ENCODE measurements around the gene ATP2C2.
"Not testable (repeated sequence)": the region's sequence is repeated elsewhere in the genome, so short reads cannot be mapped to it uniquely, and the experiment has no call there.

The ATP2C2 gene

DNA sequence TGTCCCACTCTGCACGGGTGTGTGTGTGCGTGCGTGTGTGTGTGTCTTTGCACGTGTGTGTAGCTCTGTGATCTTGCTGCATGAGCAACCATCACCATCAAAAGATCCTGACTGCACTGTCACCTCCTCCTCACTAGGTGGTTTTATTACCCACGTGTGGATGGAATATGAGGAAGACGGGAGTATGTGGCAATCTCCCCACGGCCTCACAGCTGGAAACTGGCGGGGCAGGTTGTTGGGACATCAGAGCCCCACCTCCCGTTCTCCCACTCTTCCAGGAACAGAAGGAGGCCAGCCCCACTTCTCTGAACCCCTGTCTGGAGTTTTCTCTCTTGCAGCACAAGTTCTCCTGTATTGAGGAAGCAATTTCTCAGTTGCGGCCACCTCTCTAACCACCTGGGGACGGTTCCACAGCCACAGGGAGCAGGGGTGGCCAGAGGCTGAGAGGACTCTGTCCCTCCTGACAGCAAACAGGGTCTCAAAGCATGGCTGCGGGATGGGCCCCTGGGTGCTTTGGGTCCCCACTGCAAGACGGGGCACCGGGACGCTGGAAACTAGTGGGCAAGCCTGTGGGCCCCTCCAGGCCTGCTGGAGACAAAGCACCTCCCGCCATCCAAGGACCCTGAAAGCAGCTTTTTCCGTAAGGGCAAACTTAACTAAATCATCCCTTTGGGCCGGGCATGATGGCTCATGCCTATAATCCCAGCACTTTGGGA lies 27.9 kb upstream of the ATP2C2 start:
- no peak for DNase-seq

DNA sequence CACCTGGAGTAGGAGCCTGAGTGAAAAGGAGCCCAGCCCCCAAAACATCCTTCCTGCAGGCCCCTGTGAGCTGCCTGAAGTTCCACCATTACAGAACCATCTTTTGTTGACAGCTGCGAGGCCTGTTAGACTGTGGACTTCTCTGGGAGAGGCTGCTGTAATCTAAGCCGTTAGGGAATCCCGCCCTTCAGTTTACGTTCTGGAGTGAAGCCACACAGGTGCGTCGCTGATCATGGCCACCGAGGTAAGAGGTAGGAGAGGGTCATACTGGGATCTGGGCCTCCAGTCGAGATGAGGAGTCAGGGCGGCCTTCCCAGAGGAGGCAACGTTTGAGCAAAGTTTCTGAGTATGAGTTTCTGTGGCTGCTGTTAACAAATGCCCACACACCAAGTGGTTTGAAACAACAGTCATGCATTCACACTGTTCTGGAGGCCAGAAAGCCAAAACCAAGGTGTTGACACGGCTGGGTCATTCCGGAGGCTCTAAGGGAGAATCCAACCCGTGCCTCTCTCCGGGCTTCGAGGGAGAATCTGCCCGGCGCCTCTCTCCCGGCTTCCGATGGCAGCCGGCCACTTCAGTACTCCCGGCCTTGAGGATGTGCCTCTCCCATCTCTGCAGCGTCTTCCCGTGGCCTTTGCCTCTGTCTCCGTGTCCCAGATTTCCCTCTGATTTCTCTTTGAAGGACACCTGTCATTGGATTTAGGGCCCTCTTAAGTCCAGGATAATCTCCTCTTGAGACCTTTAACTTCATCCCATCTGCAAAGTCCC lies 26.6 kb upstream of the ATP2C2 start:
- DNase-seq = no peak

DNA sequence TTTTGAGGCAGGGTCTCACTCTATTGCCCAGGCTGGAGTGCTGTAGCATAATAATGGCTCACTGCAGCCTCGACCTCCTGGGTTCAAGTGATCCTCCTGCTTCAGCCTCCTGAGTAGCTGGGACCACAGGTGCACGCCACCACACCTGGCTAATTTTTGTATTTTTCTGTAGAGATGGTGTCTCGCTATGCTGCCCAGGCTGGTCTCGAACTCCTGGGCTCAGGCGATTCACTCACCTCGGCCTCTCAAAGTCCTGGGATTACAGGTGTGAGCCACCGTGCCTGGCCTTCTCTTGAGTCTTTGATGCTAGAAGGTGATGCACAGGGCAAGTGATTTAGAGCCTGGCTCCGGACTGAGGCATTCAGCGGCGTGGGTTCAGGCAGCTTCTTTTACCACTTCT lies 24.5 kb upstream of the ATP2C2 start:
- DNase-seq = not testable (repeated sequence)

DNA sequence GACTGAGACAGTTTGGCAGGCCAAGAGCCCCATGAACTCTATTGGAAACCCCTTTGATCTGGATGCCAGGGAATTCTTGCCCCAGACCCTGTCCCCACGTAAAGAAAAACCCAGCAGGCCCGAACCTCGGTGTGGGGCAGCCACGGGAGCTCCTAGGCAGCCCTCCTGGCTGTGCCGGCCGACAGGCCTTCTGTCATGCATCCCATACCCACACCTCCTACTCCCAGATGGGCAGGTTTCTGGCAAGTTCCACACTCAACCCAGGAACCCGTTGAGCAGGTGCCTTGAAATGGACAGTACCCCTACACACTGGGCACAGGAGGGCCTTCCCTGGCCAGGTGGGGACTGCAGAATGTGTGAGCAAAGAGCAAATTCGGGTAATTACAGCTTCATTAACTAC lies 23.6 kb upstream of the ATP2C2 start:
- no peak for DNase-seq

DNA sequence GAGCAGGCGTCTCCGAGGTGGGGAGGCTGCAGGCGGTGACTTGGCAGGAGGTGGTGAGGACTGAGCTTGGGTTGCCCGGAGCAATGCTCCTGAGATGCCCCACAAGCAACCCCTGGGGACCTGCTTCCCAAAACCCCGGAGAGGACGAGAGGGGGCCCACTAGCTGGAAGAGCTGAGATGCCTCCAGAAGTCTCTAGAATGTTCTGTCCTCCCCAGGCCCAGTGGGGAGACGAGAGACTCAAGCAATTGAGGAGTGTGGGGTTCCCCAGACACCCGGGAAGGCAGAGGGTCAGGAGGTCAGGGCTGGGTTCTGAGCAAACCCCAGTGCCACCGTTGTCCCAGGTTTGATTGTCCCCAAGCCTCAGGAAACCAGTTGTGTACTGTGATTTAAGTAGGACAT lies 21.2 kb upstream of the ATP2C2 start:
- no peak for DNase-seq

DNA sequence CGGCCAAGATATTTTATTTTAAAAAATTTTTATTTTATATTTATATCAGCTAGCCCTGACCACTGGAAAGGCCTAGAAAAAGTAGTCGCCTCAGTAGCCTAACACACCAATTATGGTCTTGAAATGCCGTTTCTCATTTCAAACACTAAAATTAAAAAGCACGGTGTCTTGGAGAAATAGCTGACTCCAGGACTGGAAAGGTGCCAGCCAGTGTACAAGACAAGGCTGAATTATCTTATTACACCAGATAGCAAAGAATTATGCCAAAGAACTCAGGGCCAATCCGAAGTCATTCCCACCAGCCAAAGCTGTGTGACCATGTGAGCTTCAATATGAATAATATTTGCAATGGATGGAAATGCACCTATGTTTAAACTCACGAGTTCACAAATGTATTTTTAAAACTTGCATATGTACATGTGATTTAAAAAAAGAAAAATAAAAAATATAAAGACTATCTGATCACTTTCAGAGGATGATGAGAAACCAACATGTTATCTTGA lies 19.9 kb upstream of the ATP2C2 start:
- DNase-seq = no peak

DNA sequence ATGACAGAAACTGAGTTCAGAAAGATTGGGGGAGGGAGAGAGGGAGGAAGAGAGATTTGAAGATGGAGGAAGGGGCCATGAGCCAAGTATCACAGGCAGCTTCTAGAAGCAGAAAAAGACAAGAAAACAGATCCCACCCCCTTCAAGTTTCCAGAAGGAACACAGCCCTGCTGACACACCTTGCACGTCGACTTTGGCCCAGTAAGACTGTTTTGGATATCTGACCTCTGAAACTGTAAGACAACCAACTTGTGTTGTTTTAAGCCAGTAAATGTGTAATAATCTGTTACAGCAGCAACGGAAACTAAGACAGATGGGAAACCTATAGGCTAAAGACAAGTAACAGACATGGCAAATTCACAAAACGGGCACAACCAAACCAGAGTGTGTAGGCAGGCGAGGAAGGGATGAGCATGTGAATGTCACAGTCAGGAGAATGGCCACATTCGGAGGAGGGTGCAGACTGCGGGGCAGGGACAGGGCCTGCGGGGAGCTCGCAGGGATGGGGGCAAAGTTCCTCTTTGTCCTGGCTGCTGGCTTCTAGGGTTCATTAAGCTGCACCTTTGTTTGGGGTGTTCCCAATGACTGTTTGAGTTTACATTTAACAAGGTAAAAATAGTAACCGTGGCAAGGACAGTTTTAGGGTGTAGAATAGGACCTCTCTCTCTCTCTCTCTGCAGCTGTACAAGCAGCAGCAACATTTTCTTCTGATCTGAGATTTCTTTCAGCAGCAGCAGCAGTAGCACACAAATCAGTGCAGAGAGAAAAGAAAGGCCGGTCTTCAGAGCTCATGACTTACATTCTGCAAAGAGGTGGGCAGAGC lies 18.3 kb upstream of the ATP2C2 start:
- DNase-seq = no peak

DNA sequence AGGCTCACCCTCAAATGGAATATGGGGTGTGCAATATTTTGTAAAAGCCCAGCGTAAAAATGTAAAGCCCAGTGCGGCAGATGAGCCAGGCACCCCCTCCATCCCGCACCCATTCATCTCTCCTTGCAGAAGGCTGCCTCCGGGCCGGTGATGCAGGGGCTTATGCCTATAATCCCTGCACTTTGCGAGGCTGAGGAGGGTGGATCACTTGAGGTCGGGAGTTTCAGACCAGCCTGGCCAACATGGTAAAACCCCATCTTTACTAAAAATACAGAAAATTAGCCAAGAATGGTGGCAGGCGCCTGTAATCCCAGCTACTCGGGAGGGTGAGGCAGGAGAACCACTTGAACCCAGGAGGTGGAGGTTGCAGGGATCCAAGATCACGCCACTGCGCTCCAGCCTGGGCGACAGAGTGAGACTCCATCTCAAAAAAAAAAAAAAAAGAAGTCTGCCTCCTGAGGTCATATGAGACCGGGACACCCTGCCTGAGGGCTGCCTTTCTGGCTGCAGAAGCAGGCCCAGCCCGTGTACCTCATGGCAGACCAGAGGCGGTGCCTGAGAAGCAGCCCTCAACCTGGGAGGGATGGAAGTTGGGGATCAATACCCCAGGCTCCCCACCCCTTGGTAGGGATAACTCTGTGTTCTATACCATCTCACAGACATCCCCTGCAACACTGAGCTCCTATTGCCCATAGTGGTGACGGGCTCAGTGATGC lies 17.5 kb upstream of the ATP2C2 start:
- no peak for DNase-seq

DNA sequence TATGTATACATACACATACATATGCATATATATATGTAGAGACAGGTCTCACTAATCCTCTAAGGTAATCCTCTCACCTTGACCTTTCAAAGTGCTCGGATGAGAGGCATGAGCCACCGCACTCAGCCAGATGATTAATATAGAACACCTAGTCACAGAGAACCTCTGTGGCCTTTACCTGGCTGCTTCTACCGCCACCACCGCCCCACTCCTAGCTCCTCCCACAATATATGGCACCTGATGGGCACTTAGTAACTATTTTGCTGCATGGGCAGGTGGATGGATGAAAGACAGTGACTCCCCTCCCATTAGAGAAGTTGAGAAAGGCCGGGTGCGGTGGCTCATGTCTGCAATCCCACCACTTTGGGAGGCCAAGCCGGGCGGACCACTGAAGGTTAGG lies 16.7 kb upstream of the ATP2C2 start:
- DNase-seq = no peak

DNA sequence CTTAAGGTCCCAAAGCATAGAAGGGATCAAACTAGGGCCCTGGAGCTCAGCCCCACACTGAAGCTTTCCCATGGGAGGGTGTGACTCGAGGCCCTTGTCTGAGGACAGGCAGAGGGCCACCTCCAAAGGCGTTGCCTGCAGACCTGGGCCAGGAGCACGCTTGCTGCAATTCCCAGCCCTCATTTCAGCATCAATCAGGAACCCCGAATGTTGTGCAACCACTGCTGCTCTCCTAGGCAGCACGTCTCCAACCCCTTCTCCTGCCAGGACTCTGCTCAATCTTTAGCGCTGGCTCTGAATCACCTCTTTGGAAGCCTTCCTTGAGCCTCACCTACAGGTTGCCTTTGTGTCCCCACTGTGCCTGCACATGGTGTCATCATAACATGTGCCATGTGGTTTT lies 14.0 kb upstream of the ATP2C2 start:
- DNase-seq = no peak

DNA sequence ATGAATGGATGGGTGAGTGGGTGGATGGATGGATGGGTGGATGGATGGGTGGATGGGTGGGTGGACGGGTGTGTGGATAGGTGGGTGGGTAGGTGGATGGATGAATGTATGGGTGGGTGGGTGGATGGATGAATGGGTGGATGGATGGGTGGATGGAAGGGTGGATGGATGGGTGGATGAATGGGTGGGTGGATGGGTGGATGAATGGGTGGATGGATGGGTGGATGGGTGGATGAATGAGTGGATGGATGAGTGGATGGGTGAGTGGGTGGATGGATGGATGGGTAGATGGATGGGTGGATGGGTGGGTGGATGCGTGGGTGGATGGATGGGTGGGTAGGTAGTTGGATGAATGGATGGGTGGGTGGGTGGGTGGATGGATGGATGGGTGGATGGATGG lies 13.2 kb upstream of the ATP2C2 start:
- no peak for DNase-seq

DNA sequence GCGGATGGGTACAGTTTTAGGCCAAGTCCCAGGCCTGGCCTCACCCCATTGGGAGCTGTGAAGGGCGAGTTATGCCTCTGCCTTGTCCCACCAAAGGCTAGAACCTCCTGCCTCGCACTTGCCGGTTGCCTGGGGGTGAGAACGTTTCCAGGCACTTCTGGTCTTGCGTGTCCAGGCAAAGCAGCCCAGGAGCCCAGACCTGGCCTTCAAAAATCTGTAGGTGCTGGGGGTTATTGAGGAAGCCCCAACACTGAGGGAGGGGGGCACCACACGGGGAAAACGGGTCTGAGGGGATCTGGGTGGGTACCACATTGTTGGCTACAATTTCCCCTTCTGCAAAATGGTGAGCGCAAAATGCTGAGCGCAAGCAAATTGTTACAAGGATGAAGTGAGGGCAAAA lies 12.2 kb upstream of the ATP2C2 start:
- DNase-seq = no peak

DNA sequence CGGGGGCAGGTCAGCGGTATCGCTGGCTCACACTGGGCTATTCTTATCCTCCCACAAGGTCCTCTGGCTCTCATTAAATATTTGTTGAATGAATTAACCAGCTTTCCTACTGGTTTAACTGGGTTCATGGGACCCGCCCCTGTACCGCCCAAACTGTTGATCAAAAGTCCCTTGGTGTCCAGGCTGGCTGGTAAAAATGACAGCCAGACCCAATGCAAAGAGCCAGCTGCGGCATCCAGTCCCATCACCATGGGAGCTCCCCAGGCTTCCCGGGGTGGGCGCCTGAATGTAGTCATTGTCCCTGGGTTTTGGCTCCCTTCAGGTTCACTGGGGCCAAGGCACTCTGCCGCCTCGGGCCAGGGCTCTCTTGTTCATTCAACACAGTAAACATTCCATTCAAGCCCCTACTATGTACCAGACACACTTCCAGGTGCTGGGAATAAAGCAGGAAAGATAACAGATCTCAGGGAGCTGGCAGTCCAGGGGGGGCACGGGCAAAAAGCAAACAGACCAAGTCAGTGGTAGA lies 11.7 kb upstream of the ATP2C2 start:
- DNase-seq = no peak

DNA sequence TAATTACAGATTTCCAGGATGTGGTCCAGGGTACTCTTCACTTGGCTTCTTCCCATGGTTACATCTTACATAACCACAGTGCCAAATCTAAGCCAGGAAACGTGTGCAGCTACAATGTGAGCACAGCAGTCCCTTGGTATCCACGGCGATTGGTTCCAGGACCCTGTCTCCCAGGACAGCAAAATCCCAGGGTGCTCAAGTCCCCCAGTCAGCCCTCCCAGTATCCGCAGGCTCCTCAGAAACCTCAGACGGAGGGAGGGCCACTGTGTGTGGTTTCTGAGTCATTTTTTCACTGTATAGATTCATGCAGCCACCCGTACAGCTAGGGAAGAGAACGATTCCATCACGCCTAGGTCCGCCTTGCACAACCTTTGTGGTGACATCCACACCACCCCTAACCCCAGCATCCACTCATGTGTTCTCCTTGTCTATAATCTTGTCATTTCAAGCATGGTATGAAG lies 11.1 kb upstream of the ATP2C2 start:
- DNase-seq = no peak

DNA sequence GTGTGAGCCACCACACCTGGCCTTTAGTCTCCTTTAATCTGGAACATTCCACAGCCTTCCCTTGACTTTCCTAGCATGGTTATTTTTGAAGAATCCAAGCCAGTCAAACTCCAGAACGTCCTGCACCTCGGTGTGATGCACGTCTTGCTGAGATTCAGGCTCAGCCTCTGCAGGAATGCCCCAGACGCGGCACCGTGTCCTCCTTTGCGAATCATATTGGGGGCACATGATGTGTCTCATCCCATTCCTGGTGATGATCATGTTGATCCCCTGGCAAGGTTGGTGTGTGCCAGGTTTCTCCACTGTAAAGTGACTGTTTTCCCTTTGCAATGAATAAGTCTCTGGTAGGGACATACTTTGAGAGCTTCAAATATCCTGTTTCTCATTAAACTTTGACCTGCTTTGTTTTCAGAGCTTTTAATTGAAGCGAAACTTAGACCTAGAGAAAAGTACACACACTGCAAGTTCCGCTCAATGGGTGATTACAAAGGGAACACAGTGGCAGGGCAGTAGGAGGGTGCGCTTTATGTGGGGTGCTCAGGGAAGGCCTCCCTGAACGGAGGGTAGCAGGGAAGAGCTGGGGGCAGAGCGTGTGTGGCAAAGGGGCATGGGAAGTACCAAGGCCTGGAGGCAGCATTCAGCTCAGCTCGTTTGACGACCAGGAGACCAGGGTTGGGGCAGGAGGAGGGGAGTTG lies 9.6 kb upstream of the ATP2C2 start:
- DNase-seq = no peak

DNA sequence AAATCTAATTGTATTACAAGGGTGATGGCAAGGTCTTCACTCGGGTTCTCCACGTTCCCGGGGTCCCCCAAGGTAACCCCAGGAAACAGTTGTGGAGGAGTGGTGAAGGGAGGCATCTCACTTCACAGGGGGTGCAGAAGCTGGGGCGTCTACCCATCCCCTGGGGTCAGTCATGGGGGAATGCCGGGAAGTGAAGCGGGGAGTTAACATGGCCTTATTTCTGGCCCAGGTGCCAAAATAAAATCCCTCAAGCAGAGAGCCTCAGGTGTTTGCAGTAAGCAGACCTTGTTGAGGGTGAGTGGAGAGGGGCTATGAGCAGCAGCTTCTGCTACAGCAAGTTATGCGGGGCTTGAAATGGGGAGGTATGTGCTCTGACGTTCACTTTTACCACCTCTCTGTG lies 9.0 kb upstream of the ATP2C2 start:
- DNase-seq = no peak

DNA sequence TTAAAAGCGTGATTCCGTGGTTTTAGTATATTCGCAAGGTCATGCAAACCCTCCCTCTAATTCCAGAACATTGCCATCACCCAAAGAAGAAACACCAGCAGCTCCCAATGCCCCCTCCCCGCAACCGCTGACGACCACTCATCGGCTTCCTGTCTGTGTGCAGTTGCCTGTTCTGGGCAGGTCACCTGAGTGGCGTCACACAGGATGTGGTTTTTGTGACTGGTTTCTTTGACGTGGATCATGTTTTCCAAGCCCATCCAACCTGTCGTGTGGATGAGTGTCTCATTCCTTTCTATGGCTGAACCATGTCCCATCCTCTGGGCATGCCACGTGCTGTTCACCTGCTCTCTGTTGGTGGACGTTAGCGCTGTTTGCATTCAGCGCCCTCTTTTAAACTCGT lies 8.2 kb upstream of the ATP2C2 start:
- DNase-seq = peak; percentile 9

DNA sequence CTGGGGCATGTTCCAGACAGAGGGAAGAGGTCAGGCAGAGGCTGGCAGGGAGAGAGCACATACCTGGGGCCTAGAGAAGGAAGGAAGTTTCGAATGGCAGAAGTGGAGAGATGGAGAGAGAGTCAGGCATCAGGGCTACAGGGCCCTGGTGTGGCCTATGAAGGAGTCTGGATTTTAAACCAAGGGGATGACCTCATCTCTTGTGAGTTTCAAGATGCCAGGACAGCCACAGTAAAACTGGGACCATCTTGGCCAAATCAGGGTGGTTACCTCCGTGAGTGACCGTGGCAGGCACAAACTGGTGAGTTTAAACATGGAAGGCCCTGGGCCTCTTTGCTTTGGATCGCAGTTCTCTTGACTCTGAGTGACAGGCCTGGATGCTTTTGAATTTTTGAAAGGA lies 7.6 kb upstream of the ATP2C2 start:
- no peak for DNase-seq

DNA sequence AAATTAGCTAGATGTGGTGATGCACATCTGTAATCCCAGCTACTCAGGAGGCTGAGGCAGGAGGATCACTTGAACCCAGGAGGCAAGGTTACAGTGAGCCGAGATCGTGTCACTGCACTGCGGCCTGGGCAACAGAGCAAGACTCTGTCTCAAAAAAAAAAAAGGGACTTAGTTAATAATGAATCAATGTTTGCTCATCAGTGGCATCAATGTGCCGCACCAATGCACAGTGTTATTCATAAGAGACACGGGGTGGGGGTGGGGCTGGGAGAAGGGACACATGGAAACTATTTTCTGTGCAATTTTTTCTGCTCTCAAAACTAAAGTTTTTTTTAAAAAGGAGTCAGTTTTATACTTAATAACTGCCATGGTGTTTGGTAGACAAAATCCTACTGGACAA lies 6.8 kb upstream of the ATP2C2 start:
- no peak for DNase-seq

DNA sequence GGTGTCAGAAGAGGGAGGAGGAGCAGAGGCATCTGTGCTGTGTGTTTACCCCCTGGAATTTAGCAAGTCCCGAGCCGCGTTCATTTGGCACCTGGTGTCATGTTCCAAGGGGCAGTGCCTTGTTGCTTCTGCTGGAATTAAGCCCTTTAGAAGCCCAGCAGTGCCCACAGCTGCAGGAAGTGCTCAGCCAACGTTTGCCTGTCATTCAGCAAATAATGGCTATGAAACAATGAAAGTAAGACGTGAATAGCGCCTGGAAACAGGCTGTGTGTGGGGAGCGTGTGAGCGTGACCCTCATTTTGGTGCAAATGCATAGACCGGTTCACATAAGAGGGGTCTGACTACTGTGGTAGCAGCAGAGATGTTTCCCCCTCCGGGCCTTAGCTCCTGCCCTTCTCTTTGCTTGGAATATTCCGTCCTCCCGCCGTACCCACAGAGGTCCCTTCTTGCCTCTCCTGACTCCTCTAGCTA lies 5.8 kb upstream of the ATP2C2 start:
- DNase-seq = no peak

DNA sequence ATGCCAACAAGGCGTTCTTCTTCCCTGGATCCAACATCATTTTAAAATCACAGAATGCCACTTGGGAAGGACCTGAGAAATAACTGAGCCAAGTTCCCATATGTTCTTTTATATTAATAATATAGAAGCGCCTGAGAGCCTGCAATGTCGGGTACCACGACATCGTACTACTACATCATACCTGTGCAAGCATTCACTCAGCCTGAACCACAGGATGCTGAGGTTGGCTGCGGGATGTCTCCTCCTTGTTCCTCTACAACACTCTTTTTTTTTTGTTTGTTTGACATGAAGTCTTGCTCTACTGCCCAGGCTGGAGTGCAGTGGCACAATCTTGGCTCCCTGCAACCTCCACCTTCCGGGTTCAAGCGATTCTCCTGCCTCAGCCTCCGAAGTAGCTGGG lies 2.1 kb upstream of the ATP2C2 start:
- no peak for DNase-seq

DNA sequence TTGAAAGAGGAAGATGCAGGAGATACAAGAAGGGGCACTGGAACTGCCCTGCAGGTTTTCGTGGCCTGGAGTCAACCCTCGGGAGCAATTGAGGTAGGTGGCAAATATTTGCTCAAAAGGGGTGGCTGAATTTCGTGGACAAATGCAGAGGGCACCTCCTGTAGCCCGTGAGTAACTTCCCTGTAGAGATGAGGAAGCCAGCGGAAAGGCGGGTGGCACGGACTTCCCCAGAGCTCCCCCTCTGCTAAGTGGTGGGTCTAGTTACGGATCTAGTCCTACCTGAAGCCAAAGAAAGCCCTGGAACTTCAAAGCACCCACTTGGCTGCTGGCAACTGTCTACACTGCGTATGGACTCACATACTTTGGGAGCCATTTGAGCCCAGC lies 1.0 kb upstream of the ATP2C2 start:
- DNase-seq = no peak
